ENCODE data around the gene CLEC12A.

- TF ChIP-seq CTCF (IDR thresholded peaks at IDR 0.05) (no peak), POLR2A (IDR thresholded peaks at IDR 0.05) (no peak)
These were observed 36.2 kb upstream of the CLEC12A start for GRCh38 chr12:9935026-9935425.
